Activated naive CD4-positive, alpha-beta T cell (primary cell): ENCODE results near the gene TNNT3.
"Not testable (repeated sequence)": the region's sequence is repeated elsewhere in the genome, so short reads cannot be mapped to it uniquely, and the experiment has no call there.

Experiments used
- DNase-seq, 4 experiments: peaks; one replicate each; lab custom pipeline; 2025; lab: John Stamatoyannopoulos, UW

Gene TNNT3

GRCh38 chr11:1919391-1920127 lies at the start of gene TNNT3:
Gene TNNT3, plus strand, starts transcription at chr11:1919703. Its CDS starts 3,172 bp downstream, at chr11:1922875.
- DNase-seq = no peak

DNA sequence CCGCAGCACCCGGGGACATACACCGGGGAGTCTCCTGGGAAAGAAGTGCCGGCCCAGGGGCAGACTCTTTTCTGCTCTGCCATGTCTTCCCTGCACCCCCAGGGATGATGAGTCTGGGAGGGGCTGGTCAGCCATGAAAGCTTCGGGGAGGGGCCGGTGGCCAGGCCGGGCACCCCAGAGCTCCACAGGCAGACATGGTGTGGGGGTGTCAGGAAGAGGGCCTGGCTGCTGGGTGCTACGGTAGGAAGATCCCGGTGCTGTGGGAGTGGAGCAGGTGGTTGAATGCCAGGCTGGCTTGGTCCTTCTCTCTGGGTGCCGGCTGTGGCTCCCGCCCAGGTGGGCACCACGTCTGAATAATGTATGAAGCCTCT lies 49.2 kb upstream of the TNNT3 start:
- no peak for DNase-seq

DNA sequence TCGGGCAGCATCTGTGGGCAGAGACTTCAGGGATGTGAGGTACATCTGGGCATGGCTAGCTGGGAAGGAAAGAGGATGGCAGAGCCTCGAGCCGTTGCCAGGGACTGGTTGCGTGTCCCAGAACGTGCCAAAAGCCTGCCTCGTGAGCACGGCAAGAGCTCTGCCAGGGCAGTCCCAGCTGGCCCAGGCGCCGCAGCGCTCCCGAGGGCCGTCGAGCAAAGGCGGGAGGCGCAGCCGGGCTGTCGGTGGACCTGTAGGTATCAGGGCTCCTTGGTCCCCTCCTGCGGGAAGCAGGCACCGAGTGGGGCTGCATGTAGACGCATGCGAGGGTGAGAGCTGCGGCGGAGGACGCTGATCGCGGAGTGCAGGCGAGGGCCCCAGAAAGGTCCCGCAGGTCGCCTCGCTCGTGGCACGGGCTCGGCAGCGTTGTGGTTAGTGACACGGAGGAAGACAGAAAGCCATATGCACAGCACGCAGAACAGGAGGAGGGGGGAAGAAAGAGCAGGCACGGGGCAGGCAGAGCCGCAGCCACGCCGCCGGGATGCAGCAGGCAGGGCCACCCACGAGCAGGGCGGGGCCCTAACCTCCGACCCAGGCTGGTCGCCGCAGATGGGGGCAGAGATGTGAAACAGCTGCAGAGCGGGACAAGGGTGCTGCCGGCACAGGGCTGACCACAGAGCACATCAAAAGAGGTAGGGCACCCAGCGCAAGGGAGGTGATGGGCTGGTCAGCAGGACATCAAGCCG lies 48.6 kb upstream of the TNNT3 start:
- no peak for DNase-seq

GRCh38 chr11:1871531-1871930 lies 48.0 kb upstream of the TNNT3 start:
- no peak for DNase-seq

- DNase-seq = no peak
These were observed 47.1 kb upstream of the TNNT3 start for GRCh38 chr11:1872267-1872985.

DNA sequence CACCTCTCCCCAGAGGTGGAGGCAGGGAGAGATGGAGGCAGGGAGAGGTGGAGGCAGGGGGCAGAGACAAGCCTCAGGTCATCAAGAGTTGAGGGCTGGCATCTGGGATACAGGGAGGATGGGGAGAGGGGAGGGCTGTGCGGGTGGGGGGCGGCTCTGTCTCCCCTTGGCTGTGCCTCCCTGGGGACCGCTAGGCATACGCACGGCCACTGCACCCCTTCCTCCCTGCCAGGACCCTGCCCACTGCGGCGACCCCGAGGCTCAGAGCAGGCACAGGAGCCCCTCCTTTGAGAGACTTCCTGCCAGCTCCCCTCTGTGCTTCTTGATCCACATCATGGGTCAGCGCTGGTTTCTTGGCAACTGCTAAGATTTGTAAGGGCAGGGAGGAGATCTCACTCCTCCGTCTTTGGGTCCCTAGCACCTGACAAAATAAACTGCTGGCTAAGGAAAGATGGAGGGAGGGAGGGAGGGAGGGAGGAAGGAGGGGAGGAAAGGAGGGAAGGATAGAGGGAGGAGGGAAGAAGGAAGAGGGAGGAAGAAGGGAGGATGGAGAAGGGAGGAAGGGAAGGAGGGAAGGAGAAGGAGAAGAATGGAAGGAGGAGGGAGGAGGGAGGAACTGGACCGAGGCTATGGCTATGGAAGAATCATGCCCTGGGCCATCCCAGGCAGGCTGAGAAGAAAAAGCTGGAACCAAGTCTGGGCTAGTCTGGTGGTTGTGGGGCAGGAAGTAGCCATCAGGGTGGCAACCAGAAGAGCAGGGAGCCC lies 46.3 kb upstream of the TNNT3 start:
- DNase-seq = no peak

- DNase-seq = not testable (repeated sequence)
These were observed 45.7 kb upstream of the TNNT3 start for GRCh38 chr11:1873813-1874150.

DNA sequence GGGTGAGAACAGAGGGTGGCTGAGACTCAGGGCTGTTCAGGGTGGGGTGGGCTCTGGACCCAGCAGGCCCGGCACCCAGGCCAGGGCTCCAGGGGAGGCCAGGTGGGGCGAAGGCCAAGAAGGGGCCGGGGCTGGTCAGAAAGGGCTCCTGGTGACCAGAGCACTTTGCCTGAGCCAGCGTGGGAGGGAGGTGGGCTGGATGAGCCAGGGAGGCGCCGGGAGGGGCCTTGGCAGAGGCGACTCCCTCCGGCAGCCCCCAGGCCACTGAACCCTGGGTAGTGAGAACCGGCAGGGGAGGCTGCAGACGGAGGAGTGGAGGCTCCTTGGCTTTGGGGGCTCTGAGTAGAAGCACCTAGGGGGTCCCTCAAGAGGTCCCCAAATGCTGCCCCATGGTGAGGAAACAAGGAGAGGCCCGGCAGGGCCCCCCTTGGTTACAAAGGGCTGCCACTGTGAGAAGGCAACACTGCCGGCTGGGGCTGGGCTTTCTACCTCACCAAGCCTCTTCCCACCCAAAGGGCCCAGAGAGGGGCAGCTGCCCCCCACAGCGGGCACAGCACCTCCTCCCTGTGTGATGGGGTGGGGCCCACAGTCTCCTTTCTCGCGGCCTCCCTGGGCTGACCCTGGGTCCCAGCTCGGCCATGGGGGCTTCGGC lies 44.9 kb upstream of the TNNT3 start:
- not testable (repeated sequence) for DNase-seq

- DNase-seq = no peak
These were observed 44.2 kb upstream of the TNNT3 start for GRCh38 chr11:1875093-1875850.

GRCh38 chr11:1875851-1876301 lies 43.6 kb upstream of the TNNT3 start:
- DNase-seq = not testable (repeated sequence)

DNA sequence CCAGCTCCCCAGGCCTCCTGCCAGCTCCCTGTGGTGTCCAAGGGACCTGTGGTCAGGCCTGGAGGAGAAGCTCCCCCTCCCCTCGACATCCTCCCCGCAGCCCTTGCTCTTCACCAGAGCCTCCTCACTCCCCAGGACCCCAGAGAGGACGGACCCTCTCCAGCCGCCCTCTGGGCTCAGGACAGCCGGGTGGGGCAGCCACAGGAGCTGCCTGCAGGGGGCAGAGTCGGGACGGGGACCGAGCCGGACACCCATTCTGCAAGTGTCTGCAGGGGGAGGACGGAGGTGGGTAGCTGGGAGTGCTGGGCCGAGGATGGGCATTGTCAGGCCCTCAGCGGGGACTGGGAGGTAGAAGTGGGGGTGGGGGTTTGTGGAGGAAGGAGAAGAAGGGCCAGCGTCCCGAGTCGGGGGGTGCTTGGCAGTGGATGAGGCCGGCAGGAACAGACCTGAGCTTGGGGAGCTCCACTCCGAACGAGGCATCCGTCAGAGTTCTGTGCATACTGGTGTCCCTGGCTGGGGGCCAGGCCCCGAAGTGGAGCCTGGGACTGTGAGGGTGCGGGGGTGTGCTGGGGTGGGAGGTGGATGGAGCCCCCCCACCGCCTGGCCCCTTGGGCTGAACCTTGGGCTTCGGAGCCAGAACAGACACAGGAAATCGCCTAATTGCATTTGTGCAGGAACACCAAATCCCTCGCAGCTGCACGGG lies 43.0 kb upstream of the TNNT3 start:
- DNase-seq = no peak

- no peak for DNase-seq
These were observed 42.0 kb upstream of the TNNT3 start for GRCh38 chr11:1877211-1878136.

- DNase-seq = no peak
These were observed 41.1 kb upstream of the TNNT3 start for GRCh38 chr11:1878137-1879031.

DNA sequence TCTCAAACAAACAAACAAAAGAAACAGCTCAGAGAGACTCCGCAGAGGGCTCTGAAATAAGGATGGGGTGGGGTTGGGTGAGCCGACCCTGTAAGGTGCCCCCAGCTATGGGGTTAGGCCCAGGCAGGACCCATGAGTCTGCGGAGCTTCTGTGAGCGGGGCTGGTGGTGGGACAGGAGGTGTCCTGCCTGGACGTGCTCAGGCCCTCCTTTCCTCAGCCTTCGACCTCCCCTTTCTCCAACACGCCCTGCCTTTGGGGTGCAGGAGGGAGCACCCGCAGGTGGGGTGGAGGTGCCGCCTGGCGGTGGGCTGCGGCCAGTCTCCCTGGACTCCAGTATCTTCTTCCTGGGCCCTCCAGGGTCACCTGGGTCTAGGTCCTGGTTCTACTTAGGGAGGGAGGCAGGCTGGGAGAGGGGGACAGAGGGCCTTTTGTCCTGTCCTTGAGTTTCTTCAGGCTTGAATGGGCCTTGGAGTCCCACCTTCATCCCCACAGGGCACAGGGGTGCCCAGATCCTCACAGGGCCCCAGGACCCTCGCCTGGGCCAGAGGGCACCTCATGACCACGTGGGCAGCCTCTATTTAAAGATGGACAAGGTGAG lies 40.1 kb upstream of the TNNT3 start:
- no peak for DNase-seq

- DNase-seq = no peak
These were observed 39.4 kb upstream of the TNNT3 start for GRCh38 chr11:1879941-1880720.

- DNase-seq = no peak
These were observed 38.6 kb upstream of the TNNT3 start for GRCh38 chr11:1880746-1881441.
